B cell (primary cell): ENCODE data around the gene CDKN1C. TPM values are rescaled to one million over a fixed set of nuclear protein-coding genes. Genes with fewer than 3 reads are reported as not detected.

Experiments
- ATAC-seq: fragments of 200-7000 bp; cut with Tn5 transposase; one replicate; pipeline ENCODE4 v1.10.0; 2021; ENCODE audit warnings: low read depth, mild to moderate bottlenecking, moderate number of reproducible peaks, moderate library complexity
- CTCF ChIA-PET: fragments of 350-600 bp; sonication (Branson Sonifier 250); formaldehyde crosslinking; loops from one replicate; lab custom pipeline; 2021; ENCODE audit warnings: antibody characterized with exemption, inconsistent platforms; lab: Charles Lee
- POLR2A ChIA-PET: fragments of 350-600 bp; sonication (Branson Sonifier 250); formaldehyde crosslinking; loops from one replicate; lab custom pipeline; 2021; ENCODE audit warnings: antibody characterized with exemption; lab: Charles Lee
- DNase-seq: peaks from one replicate; pipeline ENCODE4 v3.0.0; 2013
- H2AFZ ChIP-seq: 2 replicates; pipeline ENCODE4 v1.6.1; 2012; ENCODE audit warnings: mild to moderate bottlenecking, low read depth, low read length; ENCODE audit not compliant: insufficient read depth, poor library complexity, severe bottlenecking
- H3K27ac ChIP-seq, 2 donors: 1 replicate in 1 of 2; 2 replicates in 1 of 2; pipeline ENCODE4 v1.5.1; 2012 to 2013; ENCODE audit warnings: low read length in 2 of 2, mild to moderate bottlenecking in 2 of 2, moderate library complexity in 1 of 2
- H3K27me3 ChIP-seq, 4 experiments: fragments of 200-600 bp in 1 of 4; sonication (generic) in 1 of 4; replicated peaks in 1 of 4; 1 replicate in 2 of 4; 2 replicates in 2 of 4; pipeline versions ENCODE4 v1.6.1 to v1.7.0; 2013 to 2016; ENCODE audit warnings: low read length in 3 of 4, mild to moderate bottlenecking in 2 of 4, mixed read lengths in 1 of 4, moderate library complexity in 1 of 4; ENCODE audit not compliant: insufficient read depth in 4 of 4, control insufficient read depth in 3 of 4; ENCODE audit errors: control extremely low read depth in 1 of 4
- H3K36me3 ChIP-seq, 2 experiments: replicated peaks in 1 of 2; 1 replicate in 1 of 2; 2 replicates in 1 of 2; pipeline versions ENCODE4 v1.6.1 to v1.7.1; 2013; ENCODE audit warnings: low read length in 1 of 2; ENCODE audit not compliant: insufficient read depth in 2 of 2, control insufficient read depth in 1 of 2; ENCODE audit errors: control extremely low read depth in 1 of 2, extremely low read depth in 1 of 2
- H3K4me1 ChIP-seq, 2 donors: fragments of 200-600 bp in 1 of 2; sonication (generic) in 1 of 2; 1 replicate in 1 of 2; 2 replicates in 1 of 2; pipeline versions ENCODE4 v1.5.1 to v1.6.1; 2013 to 2017; ENCODE audit warnings: low read length in 2 of 2; ENCODE audit not compliant: control insufficient read depth in 2 of 2, insufficient read depth in 2 of 2
- H3K4me2 ChIP-seq: replicated peaks from 2 replicates; pipeline ENCODE3; 2012; ENCODE audit warnings: mild to moderate bottlenecking, low read depth, low read length; ENCODE audit not compliant: poor library complexity, severe bottlenecking
- H3K4me3 ChIP-seq, 5 experiments: fragments of 200-600 bp in 1 of 5; sonication (generic) in 1 of 5; 1 replicate in 3 of 5; 2 replicates in 2 of 5; pipeline versions ENCODE4 v1.5.1 to v1.7.0; 2011 to 2016; ENCODE audit warnings: low read length in 4 of 5, mild to moderate bottlenecking in 4 of 5, low read depth in 2 of 5, control low read depth in 1 of 5, moderate library complexity in 1 of 5; ENCODE audit not compliant: insufficient read depth in 1 of 5; ENCODE audit errors: control extremely low read depth in 1 of 5, extremely low read depth in 1 of 5
- H3K79me2 ChIP-seq: fragments of 200-600 bp; sonication (generic); one replicate; pipeline ENCODE4 v1.6.0; 2016; ENCODE audit warnings: low read length; ENCODE audit not compliant: control insufficient read depth, insufficient read depth
- H3K9ac ChIP-seq: fragments of 200-600 bp; sonication (generic); 2 replicates; pipeline ENCODE4 v1.6.1; 2017; ENCODE audit warnings: mild to moderate bottlenecking, low read length, moderate library complexity
- H3K9me3 ChIP-seq, 3 donors: one replicate each; pipeline versions ENCODE4 v1.6.1 to v1.7.1; 2013; ENCODE audit warnings: low read length in 2 of 3; ENCODE audit not compliant: control insufficient read depth in 2 of 3, insufficient read depth in 1 of 3; ENCODE audit errors: control extremely low read depth in 1 of 3
- H4K20me1 ChIP-seq: 2 replicates; pipeline ENCODE4 v1.6.0; 2012; ENCODE audit warnings: mild to moderate bottlenecking, low read length; ENCODE audit not compliant: insufficient read depth, control insufficient read depth, poor library complexity, severe bottlenecking
- H3K27ac Mint-ChIP-seq: one replicate; pipeline ENCODE4 v1.8.0; 2021; ENCODE audit warnings: mixed read lengths
- H3K27me3 Mint-ChIP-seq: one replicate; pipeline ENCODE4 v1.8.0; 2021; ENCODE audit warnings: mixed read lengths
- H3K4me1 Mint-ChIP-seq: one replicate; pipeline ENCODE4 v1.8.0; 2021; ENCODE audit warnings: mixed read lengths
- H3K4me3 Mint-ChIP-seq: one replicate; pipeline ENCODE4 v1.8.0; 2021; ENCODE audit warnings: mixed read lengths
- H3K9me3 Mint-ChIP-seq: one replicate; pipeline ENCODE4 v1.8.0; 2022; ENCODE audit warnings: mixed read lengths; ENCODE audit not compliant: insufficient read depth
- CTCF ChIP-seq: fragments of 200-600 bp; IDR thresholded peaks from one replicate; pipeline ENCODE4 v1.8.0; 2022; ENCODE audit warnings: antibody characterized with exemption, mild to moderate bottlenecking
- EZH2 ChIP-seq: IDR thresholded peaks from 2 replicates; pipeline ENCODE4 v1.6.1; 2012; ENCODE audit warnings: borderline replicate concordance, low read depth, mild to moderate bottlenecking, moderate library complexity, low read length; ENCODE audit not compliant: insufficient read depth, poor library complexity, severe bottlenecking
- WGBS: methylation state at CpG from one replicate; pipeline ENCODE4 v1.1.5; 2013; ENCODE audit warnings: missing lambda C conversion rate; ENCODE audit not compliant: insufficient coverage; 5-methylcytosine and 5-hydroxymethylcytosine counted together
- intact Hi-C: fragments of 100-400 bp; cut with micrococcal nuclease; formaldehyde crosslinking; loops from one replicate; pipeline ENCODE4 v1.10.0; 2022
- polyA plus RNA-seq: library from polyadenylated mRNA; depleted of rRNA; stranded (reverse); fragments of >200 nt; gene quantifications from 2 replicates; pipeline ENCODE4 v1.2.3, GENCODE V29; 2012
- total RNA-seq, 2 donors: library from RNA; stranded (reverse); fragments of 120-200 nt in 1 of 2; gene quantifications; 1 replicate in 1 of 2; 2 replicates in 1 of 2; pipeline versions ENCODE4 v1.2.3 to v1.2.4, GENCODE V29; 2013 to 2022

Gene CDKN1C
- total and polyA plus RNA-seq, 2 donors (not counting 1 experiment from before 2014, with no cell fraction given) = 0.58 to 8.0 TPM

DNA sequence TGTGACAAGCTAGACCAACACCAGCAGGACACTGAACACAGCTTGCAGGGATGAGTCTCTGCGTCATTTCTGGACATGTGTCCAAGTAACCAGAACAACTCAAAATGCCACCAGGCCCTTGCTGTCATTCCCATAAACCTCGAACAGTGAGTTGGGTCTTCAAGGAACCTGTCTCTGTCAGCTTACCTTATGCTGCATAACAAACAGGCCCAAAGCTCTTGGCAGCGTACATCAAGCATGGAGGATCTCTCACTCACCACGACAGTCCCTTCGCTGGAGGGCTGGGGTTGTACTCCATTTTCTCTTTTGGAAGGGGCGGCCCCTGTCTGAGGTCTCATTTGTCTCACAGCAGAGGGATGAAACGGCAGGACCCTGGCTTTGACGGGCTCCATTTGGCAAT lies 6.8 kb downstream of the CDKN1C start:
- ChIA-PET CTCF (interaction anchor here (0.9 to 3.8 kb wide), 3 partner anchors 9 to 347 kb away, joined by 3 to 17 read pairs (median 9); no protein-coding TSS in a partner anchor), POLR2A (no interaction called here)
- 99% methylated on average over 8 of the region's 8 CpGs for WGBS
- Mint-ChIP-seq H3K27ac (no peak overlapping the region), H3K27me3 (peaks cover 48% of the 10 kb centered on the region), H3K4me1 (peaks cover 2% of the 10 kb centered on the region), H3K9me3 (no peaks in the 10 kb centered on the region), H3K4me3 (no peak overlapping the region)
- Histone ChIP-seq H3K4me2 (no peak overlapping the region), H3K27ac (no peak overlapping the region), H4K20me1 (no peaks in the 10 kb centered on the region), H3K4me1 (peaks cover 3% of the 10 kb centered on the region in 2 donors), H3K36me3 (no peaks in the 10 kb centered on the region), H3K4me3 (no peak overlapping the region), H3K9me3 (peaks cover 0 to 23% (median 0%) of the 10 kb centered on the region in 3 donors), H3K9ac (no peak overlapping the region), H2AFZ (no peak overlapping the region), H3K79me2 (no peaks in the 10 kb centered on the region), H3K27me3 (peaks cover 0 to 33% (median 7%) of the 10 kb centered on the region in 4 experiments)
- ATAC-seq (no peak), DNase-seq (no peak)
- intact Hi-C loops = no loop called here
- TF ChIP-seq CTCF = no peak
- TF ChIP-seq EZH2 = no peak

GRCh38 chr11:2877474-2877873 lies 8.1 kb downstream of the CDKN1C start:
- peaks cover 41% of the 10 kb centered on the region for H3K27me3 Mint-ChIP-seq
- intact Hi-C loops = no loop called here
- Histone ChIP-seq H3K4me3 (no peak overlapping the region), H3K36me3 (no peaks in the 10 kb centered on the region), H3K27me3 (peaks cover 0 to 21% (median 5%) of the 10 kb centered on the region in 4 experiments), H3K9ac (no peak overlapping the region), H3K4me2 (no peak overlapping the region), H3K4me1 (no peaks in the 10 kb centered on the region), H4K20me1 (no peaks in the 10 kb centered on the region), H2AFZ (no peak overlapping the region), H3K27ac (no peak overlapping the region), H3K9me3 (peaks cover 0 to 23% (median 0%) of the 10 kb centered on the region in 3 donors), H3K79me2 (no peaks in the 10 kb centered on the region)
- CTCF ChIA-PET = interaction anchor here (0.7 to 3.8 kb wide), 5 partner anchors 9 to 344 kb away, joined by 3 to 17 read pairs (median 8); no protein-coding TSS in a partner anchor
- ATAC-seq (no peak), DNase-seq (no peak)
- H3K9me3 Mint-ChIP-seq = no peaks in the 10 kb centered on the region
- WGBS = 97% methylated on average over 3 of the region's 6 CpGs
- H3K27ac Mint-ChIP-seq = no peak overlapping the region
- no peaks in the 10 kb centered on the region for H3K4me1 Mint-ChIP-seq
- POLR2A ChIA-PET = interaction anchor here (0.7 kb wide), 1 partner anchor 20 kb away, joined by 4 read pairs; no protein-coding TSS in a partner anchor
- H3K4me3 Mint-ChIP-seq = no peak overlapping the region
- TF ChIP-seq CTCF (no peak), EZH2 (no peak)
